Uterus (tissue), 4 donors: ENCODE measurements around the gene PFDN4. TPM values are rescaled to one million over a fixed set of nuclear protein-coding genes. Genes with fewer than 3 reads are reported as not detected.

Experiments used
- DNase-seq, 2 donors: peaks; one replicate each; pipeline ENCODE4 v3.0.0-alpha.2; 2019 to 2020
- H3K27ac ChIP-seq, 2 donors: fragments of 200-600 bp; sonication (generic); 1 replicate in 1 of 2; 2 replicates in 1 of 2; pipeline ENCODE4 v1.5.1; 2016 to 2018
- H3K27me3 ChIP-seq, 2 donors: fragments of 200-600 bp; sonication (generic); one replicate each; pipeline ENCODE4 v1.5.1; 2018 to 2019; ENCODE audit warnings: control low read depth in 1 of 2
- H3K36me3 ChIP-seq, 2 donors: fragments of 200-600 bp; sonication (generic); one replicate each; pipeline ENCODE4 v1.5.1; 2019; ENCODE audit warnings: control low read depth in 1 of 2
- H3K4me1 ChIP-seq, 2 donors: fragments of 200-600 bp; sonication (generic); one replicate each; pipeline ENCODE4 v1.5.1; 2018 to 2019; ENCODE audit warnings: control low read depth in 1 of 2
- H3K4me3 ChIP-seq, 2 donors: fragments of 200-600 bp; sonication (generic); 1 replicate in 1 of 2; 2 replicates in 1 of 2; pipeline ENCODE4 v1.5.1; 2018 to 2019; ENCODE audit warnings: mild to moderate bottlenecking in 1 of 2
- H3K9me3 ChIP-seq, 2 donors: fragments of 200-600 bp; sonication (generic); one replicate each; pipeline ENCODE4 v1.5.1; 2019; ENCODE audit warnings: control low read depth in 1 of 2
- CTCF ChIP-seq, 4 experiments: fragments of 200-600 bp in 2 of 4; fragments of 450-650 bp in 2 of 4; sonication (generic) in 2 of 4; IDR thresholded peaks; one replicate each; pipeline ENCODE4 v1.5.1; 2016 to 2019; ENCODE audit warnings: antibody characterized with exemption in 4 of 4, mild to moderate bottlenecking in 2 of 4, moderate library complexity in 1 of 4
- POLR2A ChIP-seq, 2 donors: fragments of 450-650 bp; IDR thresholded peaks; one replicate each; pipeline ENCODE4 v1.6.1; 2016; ENCODE audit warnings: antibody characterized with exemption in 2 of 2, mild to moderate bottlenecking in 1 of 2, moderate library complexity in 1 of 2
- intact Hi-C: fragments of 100-400 bp; cut with DNase I; formaldehyde crosslinking; loops from one replicate; pipeline ENCODE4 v1.15.1; 2023; ENCODE audit warnings: low total_unique reads
- total RNA-seq, 4 donors: library from RNA; depleted of rRNA in 3 of 4; stranded (reverse); fragments of >200 nt in 3 of 4; gene quantifications; one replicate each; pipeline versions ENCODE4 v1.1.0 to v1.2.4, GENCODE V29; 2014 to 2023
- donor health status: DM: yes; HTN: yes; CAD: no.

PFDN4 gene
- total RNA-seq, 4 donors from 2014 or later, result 36.9 to 157 (median 124) TPM

- no peak overlapping the region for H3K4me3 ChIP-seq
- no peak for DNase-seq
- H3K27ac ChIP-seq, result no peak overlapping the region
- TF ChIP-seq POLR2A (IDR thresholded peaks at IDR 0.05) (no peak), CTCF (IDR thresholded peaks at IDR 0.05) (no peak)
- H3K36me3 ChIP-seq, result no peaks in the 10 kb centered on the region
- no peaks in the 10 kb centered on the region for H3K27me3 ChIP-seq
- intact Hi-C loops, result no loop called here
- no peaks in the 10 kb centered on the region for H3K4me1 ChIP-seq
- no peaks in the 10 kb centered on the region for H3K9me3 ChIP-seq
These were observed 59.7 kb downstream of the PFDN4 start for GRCh38 chr20:54267483-54268003.

GRCh38 chr20:54268941-54269340, 61.1 kb downstream of the PFDN4 start:
- intact Hi-C loops, result no loop called here
- DNase-seq, result no peak
- Histone ChIP-seq H3K27ac (no peak overlapping the region), H3K27me3 (no peaks in the 10 kb centered on the region), H3K36me3 (no peaks in the 10 kb centered on the region), H3K9me3 (no peaks in the 10 kb centered on the region), H3K4me1 (no peaks in the 10 kb centered on the region), H3K4me3 (no peak overlapping the region)
- no peak for TF ChIP-seq POLR2A (IDR thresholded peaks at IDR 0.05)
- no peak for TF ChIP-seq CTCF (IDR thresholded peaks at IDR 0.05)

Other genes with a start within 250 kb of the PFDN4 start
- under 1 TPM in 2 of 4 donors, not detected in 2; 0.29 to 0.83 TPM for gene BCAS1, start 137.5 kb upstream of the PFDN4 start, total RNA-seq
- 1 to 10 TPM in 1 of 4 donors, not detected in 3; 4.8 TPM for gene CYP24A1, start 34.1 kb upstream of the PFDN4 start, total RNA-seq